ENCODE data around the gene ZDHHC6. TPM values are rescaled to one million over a fixed set of nuclear protein-coding genes. Genes with fewer than 3 reads are reported as not detected.

Gene ZDHHC6
- polyA plus RNA-seq, 1 experiment, result 16.1 TPM

DNA sequence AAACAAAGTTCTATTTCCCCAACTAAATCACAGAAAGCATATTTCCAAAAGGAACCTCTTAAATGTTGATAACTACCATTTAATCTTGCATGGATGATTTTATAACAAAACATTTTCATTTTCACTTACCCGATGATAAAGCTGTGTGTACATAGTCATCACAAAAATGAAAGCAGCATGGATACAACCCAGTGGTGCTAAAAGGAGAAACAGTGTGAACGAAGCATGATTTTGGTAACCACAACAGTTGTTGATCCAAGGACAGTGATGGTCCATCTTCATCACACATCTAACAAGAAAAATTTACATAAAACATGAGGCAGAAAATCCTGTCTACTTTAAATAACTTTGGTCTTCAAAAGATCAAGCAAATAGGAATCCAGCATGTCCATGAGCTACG, 4.7 kb downstream of the ZDHHC6 start:
- TF ChIP-seq, protein P1, sequence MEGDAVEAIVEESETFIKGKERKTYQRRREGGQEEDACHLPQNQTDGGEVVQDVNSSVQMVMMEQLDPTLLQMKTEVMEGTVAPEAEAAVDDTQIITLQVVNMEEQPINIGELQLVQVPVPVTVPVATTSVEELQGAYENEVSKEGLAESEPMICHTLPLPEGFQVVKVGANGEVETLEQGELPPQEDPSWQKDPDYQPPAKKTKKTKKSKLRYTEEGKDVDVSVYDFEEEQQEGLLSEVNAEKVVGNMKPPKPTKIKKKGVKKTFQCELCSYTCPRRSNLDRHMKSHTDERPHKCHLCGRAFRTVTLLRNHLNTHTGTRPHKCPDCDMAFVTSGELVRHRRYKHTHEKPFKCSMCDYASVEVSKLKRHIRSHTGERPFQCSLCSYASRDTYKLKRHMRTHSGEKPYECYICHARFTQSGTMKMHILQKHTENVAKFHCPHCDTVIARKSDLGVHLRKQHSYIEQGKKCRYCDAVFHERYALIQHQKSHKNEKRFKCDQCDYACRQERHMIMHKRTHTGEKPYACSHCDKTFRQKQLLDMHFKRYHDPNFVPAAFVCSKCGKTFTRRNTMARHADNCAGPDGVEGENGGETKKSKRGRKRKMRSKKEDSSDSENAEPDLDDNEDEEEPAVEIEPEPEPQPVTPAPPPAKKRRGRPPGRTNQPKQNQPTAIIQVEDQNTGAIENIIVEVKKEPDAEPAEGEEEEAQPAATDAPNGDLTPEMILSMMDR (IDR thresholded peaks at IDR 0.05; ENCODE audit: insufficient read depth, low read depth, low read length), result no peak
- DNase-seq (ENCODE audit: low read depth), result no peak
- peaks cover 4% of the 10 kb centered on the region for H3K36me3 ChIP-seq (ENCODE audit: control insufficient read depth, insufficient read depth, low read length)
- ChIA-PET POLR2A (no interaction called here), CTCF (no interaction called here)
- no peaks in the 10 kb centered on the region for H3K27me3 ChIP-seq (ENCODE audit: control insufficient read depth, insufficient read depth, low read length)
- H3K4me3 ChIP-seq (ENCODE audit: low read depth, low read length), result no peak overlapping the region

DNA sequence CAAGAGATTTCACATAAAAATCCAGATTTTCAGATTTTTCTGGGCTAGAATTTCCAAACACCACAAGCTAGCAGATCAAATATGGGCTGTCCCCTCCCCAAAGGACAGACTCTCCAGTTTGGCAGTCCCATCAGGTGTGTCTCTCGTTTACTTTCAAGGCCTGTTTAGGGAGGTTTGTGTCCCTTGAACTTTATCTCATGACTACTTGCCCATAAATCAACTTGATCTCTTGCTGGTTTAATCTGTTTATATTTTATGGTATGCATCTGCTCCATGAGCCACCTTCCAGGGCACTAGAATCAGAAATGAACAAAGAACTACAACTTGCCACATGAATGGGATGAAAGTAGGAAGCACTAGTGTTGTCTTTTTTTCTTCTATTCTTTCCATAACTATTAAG, 5.2 kb downstream of the ZDHHC6 start:
- CTCF ChIA-PET, result no interaction called here
- DNase-seq (ENCODE audit: low read depth), result no peak
- POLR2A ChIA-PET, result no interaction called here
- H3K36me3 ChIP-seq (ENCODE audit: control insufficient read depth, insufficient read depth, low read length), result peaks cover 4% of the 10 kb centered on the region
- H3K4me3 ChIP-seq (ENCODE audit: low read depth, low read length), result no peak overlapping the region
- no peaks in the 10 kb centered on the region for H3K27me3 ChIP-seq (ENCODE audit: control insufficient read depth, insufficient read depth, low read length)
- TF ChIP-seq, protein P1 (IDR thresholded peaks at IDR 0.05; ENCODE audit: insufficient read depth, low read depth, low read length), result no peak

DNA sequence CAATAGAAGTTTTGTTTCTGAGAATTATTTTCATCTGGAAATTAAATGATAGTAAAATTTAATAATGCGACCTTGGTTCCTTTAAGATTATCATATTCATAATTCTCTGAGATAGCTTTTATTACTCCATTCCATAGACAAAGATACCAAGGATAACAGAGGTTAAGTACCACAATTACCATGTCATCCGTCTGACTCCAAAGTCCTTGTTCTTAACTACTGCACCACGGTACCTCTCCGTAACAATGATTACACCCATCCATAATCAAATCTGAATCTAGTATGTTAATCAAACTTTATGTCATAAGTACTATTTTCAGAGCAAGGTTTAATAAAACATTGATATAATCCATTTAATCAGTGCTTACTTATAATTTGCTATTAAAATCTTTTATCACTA, 8.4 kb downstream of the ZDHHC6 start:
- H3K36me3 ChIP-seq (ENCODE audit: control insufficient read depth, insufficient read depth, low read length), result peaks cover 7% of the 10 kb centered on the region
- ChIA-PET POLR2A (no interaction called here), CTCF (interaction anchor here (1.0 kb wide), 1 partner anchor 302 kb away, joined by 3 read pairs; no protein-coding TSS in a partner anchor)
- no peak for DNase-seq (ENCODE audit: low read depth)
- TF ChIP-seq, protein P1 (IDR thresholded peaks at IDR 0.05; ENCODE audit: insufficient read depth, low read depth, low read length), result no peak
- no peak overlapping the region for H3K4me3 ChIP-seq (ENCODE audit: low read depth, low read length)
- no peaks in the 10 kb centered on the region for H3K27me3 ChIP-seq (ENCODE audit: control insufficient read depth, insufficient read depth, low read length)

DNA sequence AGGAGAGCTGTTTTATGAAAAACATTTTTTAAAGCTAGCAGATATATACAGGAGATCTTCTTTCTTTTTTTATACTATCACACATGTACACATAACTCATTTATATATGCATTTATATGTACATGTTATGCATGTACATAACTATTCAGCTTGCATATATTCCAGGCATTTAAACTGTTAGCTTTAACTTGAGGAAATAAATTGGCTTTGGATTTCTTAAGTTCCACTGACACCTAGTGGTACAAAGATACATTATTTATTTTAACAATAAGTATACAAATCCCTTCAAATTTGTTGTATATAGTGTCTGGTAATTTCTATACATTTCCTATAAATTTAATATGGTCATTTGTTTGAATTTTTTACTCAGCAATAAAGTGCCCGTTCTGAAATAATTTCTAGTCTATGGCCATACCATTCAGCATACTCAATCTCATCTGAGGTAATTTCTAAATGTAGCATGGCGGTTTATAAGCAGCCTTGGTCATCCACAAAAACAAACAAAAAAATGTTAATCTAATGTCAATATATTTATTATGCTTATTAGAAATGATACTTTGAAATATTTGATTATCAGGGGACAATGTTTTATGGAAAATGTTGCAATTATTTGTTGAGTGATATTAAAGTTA, 11.6 kb downstream of the ZDHHC6 start:
- peak; percentile 12 for DNase-seq (ENCODE audit: low read depth)
- TF ChIP-seq, protein P1 (IDR thresholded peaks at IDR 0.05; ENCODE audit: insufficient read depth, low read depth, low read length), result peak; percentile 34; the same call in 1 of the 2 replicates
- Histone ChIP-seq H3K27me3 (ENCODE audit: control insufficient read depth, insufficient read depth, low read length) (no peaks in the 10 kb centered on the region), H3K4me3 (ENCODE audit: low read depth, low read length) (no peak overlapping the region), H3K36me3 (ENCODE audit: control insufficient read depth, insufficient read depth, low read length) (peaks cover 9% of the 10 kb centered on the region)
- CTCF ChIA-PET, result interaction anchor here (0.8 to 2.5 kb wide), 11 partner anchors 10 to 298 kb away, joined by 3 to 16 read pairs (median 5); no protein-coding TSS in a partner anchor
- POLR2A ChIA-PET, result interaction anchor here (0.7 kb wide), 1 partner anchor 10 kb away, joined by 3 read pairs; no protein-coding TSS in a partner anchor

DNA sequence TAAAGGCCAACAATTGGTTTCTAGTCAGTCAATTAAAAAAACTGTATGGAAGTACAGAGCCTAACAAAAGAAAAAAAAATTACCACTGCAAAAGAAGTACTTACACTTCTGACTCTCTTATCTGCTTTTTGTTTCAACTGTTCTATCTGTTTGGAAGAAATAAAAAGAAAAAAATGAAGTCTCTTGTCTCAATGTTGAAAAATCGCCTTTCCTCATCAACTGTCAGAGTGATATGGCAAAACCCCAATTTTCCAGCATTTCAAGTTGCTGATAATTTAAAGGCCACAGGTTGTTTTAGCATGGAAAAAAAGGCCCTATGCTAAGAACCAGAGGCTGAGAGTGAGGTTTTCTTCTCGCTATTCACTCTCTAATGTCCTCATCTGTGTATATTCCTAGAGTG, 13.6 kb downstream of the ZDHHC6 start:
- ChIA-PET POLR2A (no interaction called here), CTCF (interaction anchor here (1.0 kb wide), 1 partner anchor 111 kb away, joined by 3 read pairs; no protein-coding TSS in a partner anchor)
- no peaks in the 10 kb centered on the region for H3K27me3 ChIP-seq (ENCODE audit: control insufficient read depth, insufficient read depth, low read length)
- no peak for DNase-seq (ENCODE audit: low read depth)
- H3K4me3 ChIP-seq (ENCODE audit: low read depth, low read length), result no peak overlapping the region
- H3K36me3 ChIP-seq (ENCODE audit: control insufficient read depth, insufficient read depth, low read length), result peaks cover 10% of the 10 kb centered on the region
- TF ChIP-seq, protein P1 (IDR thresholded peaks at IDR 0.05; ENCODE audit: insufficient read depth, low read depth, low read length), result no peak
